Endothelial cell of coronary artery (primary cell): ENCODE data around the gene NRL. TPM values are rescaled to one million over a fixed set of nuclear protein-coding genes. Genes with fewer than 3 reads are reported as not detected.

ENCODE experiments used
- total RNA-seq: library from RNA; depleted of rRNA; stranded (reverse); fragments of >200 nt; gene quantifications from 2 replicates; pipeline ENCODE4 v1.2.3, GENCODE V29; 2014

Gene NRL
- total RNA-seq = 0.19 and 0.45 TPM in 2 replicates

GRCh38 chr14:24114532-24115421 is at the start of gene NRL, which contains the start of gene DCAF11:
Gene NRL (minus strand): TSS chr14:24114949. CDS start chr14:24082848, 32,101 bp downstream.
Gene DCAF11 (plus strand): TSS chr14:24114777. CDS start chr14:24115595, 818 bp downstream.

GRCh38 chr14:24160850-24161804 is 46.4 kb upstream of the NRL start, which contains the start of gene IRF9:
Gene IRF9 (plus strand): TSS chr14:24161265. CDS start chr14:24162145, 880 bp downstream.

GRCh38 chr14:24146978-24147760 is 32.4 kb upstream of the NRL start, which contains the start of gene RNF31:
Gene RNF31 (plus strand): TSS chr14:24147498. CDS start chr14:24147699, 201 bp downstream.

GRCh38 chr14:24146453-24146977 is 31.8 kb upstream of the NRL start, which contains the start of gene PSME2:
Gene PSME2 (minus strand): TSS chr14:24146610. CDS start chr14:24146581, 29 bp downstream.

GRCh38 chr14:24141097-24141880 is 26.5 kb upstream of the NRL start, which contains the start of gene EMC9:
Gene EMC9 (minus strand): TSS chr14:24141591. CDS start chr14:24141304, 287 bp downstream.

GRCh38 chr14:24135834-24136683 is 21.3 kb upstream of the NRL start, which contains the start of gene PSME1:
Gene PSME1 (plus strand): TSS chr14:24136194. CDS start chr14:24136263, 69 bp downstream.

GRCh38 chr14:24130380-24130716 is 15.6 kb upstream of the NRL start, which contains the start of gene FITM1:
Gene FITM1 (plus strand): TSS chr14:24130659. CDS start chr14:24131564, 905 bp downstream.

GRCh38 chr14:24093901-24094840 is 20.6 kb downstream of the NRL start, which contains the start of gene PCK2:
Gene PCK2 (plus strand): TSS chr14:24094311. CDS start chr14:24094406, 95 bp downstream.

GRCh38 chr14:24071144-24071697 is 43.5 kb downstream of the NRL start, which contains the start of gene CPNE6:
Gene CPNE6 (plus strand): TSS chr14:24071562. CDS start chr14:24072937, 1,375 bp downstream.

GRCh38 chr14:24051789-24052655 is 62.7 kb downstream of the NRL start, which contains the start of gene CARMIL3:
Gene CARMIL3 (plus strand): TSS chr14:24052009. CDS start chr14:24052154, 145 bp downstream.

Other genes starting within 250 kb of the NRL start
- 53.7 and 58.5 TPM in 2 replicates for gene DHRS4, start 161.2 kb downstream of the NRL start, total RNA-seq
- gene DHRS4L2, start 126.0 kb downstream of the NRL start, total RNA-seq = 11.9 and 13.7 TPM in 2 replicates
- 0.09 TPM in 1 of 2 replicates, not detected in the other for gene CARMIL3, start 62.9 kb downstream of the NRL start, total RNA-seq
- not detected in 2 replicates for gene CPNE6, start 43.4 kb downstream of the NRL start, total RNA-seq
- gene PCK2, start 20.6 kb downstream of the NRL start, total RNA-seq = 5.1 and 17.4 TPM in 2 replicates
- gene DCAF11, start 172 bp downstream of the NRL start, total RNA-seq = 42.3 and 47.3 TPM in 2 replicates
- gene FITM1, start 15.7 kb upstream of the NRL start, total RNA-seq = 0.19 and 0.27 TPM in 2 replicates
- 78.5 and 103 TPM in 2 replicates for gene PSME1, start 21.2 kb upstream of the NRL start, total RNA-seq
- 23.2 and 23.7 TPM in 2 replicates for gene EMC9, start 26.6 kb upstream of the NRL start, total RNA-seq
- 101 and 105 TPM in 2 replicates for gene PSME2, start 31.7 kb upstream of the NRL start, total RNA-seq
- gene RNF31, start 32.5 kb upstream of the NRL start, total RNA-seq = 28.9 and 29.3 TPM in 2 replicates
- gene IRF9, start 46.3 kb upstream of the NRL start, total RNA-seq = 39.4 and 47.7 TPM in 2 replicates
- gene REC8, start 57.1 kb upstream of the NRL start, total RNA-seq = 1.3 and 4.2 TPM in 2 replicates
- 41.1 and 49.6 TPM in 2 replicates for gene IPO4, start 73.9 kb upstream of the NRL start, total RNA-seq
- gene TM9SF1, start 80.5 kb upstream of the NRL start, total RNA-seq = 38.6 and 53.6 TPM in 2 replicates
- 0.09 TPM in 1 of 2 replicates, not detected in the other for gene TSSK4, start 90.7 kb upstream of the NRL start, total RNA-seq
- 16.7 and 27.9 TPM in 2 replicates for gene CHMP4A, start 98.5 kb upstream of the NRL start, total RNA-seq
- gene MDP1, start 101.1 kb upstream of the NRL start, total RNA-seq = 8.6 and 8.8 TPM in 2 replicates
- 235 and 253 TPM in 2 replicates for gene NEDD8, start 117.4 kb upstream of the NRL start, total RNA-seq
- gene GMPR2, start 118.0 kb upstream of the NRL start, total RNA-seq = 76.5 and 85.2 TPM in 2 replicates
- gene TINF2, start 127.7 kb upstream of the NRL start, total RNA-seq = 38.1 and 43.4 TPM in 2 replicates
- gene TGM1, start 148.2 kb upstream of the NRL start, total RNA-seq = 0.36 and 0.75 TPM in 2 replicates
- 20.5 and 21.1 TPM in 2 replicates for gene RABGGTA, start 156.6 kb upstream of the NRL start, total RNA-seq
- gene DHRS1, start 184.8 kb upstream of the NRL start, total RNA-seq = 6.6 and 7.3 TPM in 2 replicates
- gene NOP9, start 184.9 kb upstream of the NRL start, total RNA-seq = 24.8 and 25.4 TPM in 2 replicates
- gene CIDEB, start 193.0 kb upstream of the NRL start, total RNA-seq = 1.4 and 2.8 TPM in 2 replicates
- 2.9 and 5.6 TPM in 2 replicates for gene LTB4R2, start 195.2 kb upstream of the NRL start, total RNA-seq
- gene LTB4R, start 196.6 kb upstream of the NRL start, total RNA-seq = 1.7 and 3.3 TPM in 2 replicates
- gene ADCY4, start 220.1 kb upstream of the NRL start, total RNA-seq = 37.2 and 43.1 TPM in 2 replicates
- gene RIPK3, start 225.0 kb upstream of the NRL start, total RNA-seq = 2.9 and 3.5 TPM in 2 replicates